Neural cell (in vitro differentiated cells): ENCODE measurements around the gene KCNAB1.

Source experiments
- EP300 ChIP-seq: fragments of 450-650 bp; conservative IDR thresholded peaks from 2 replicates; pipeline ENCODE4 v1.6.1; 2014; ENCODE audit warnings: antibody characterized with exemption, mild to moderate bottlenecking, moderate library complexity; ENCODE audit not compliant: poor library complexity, severe bottlenecking
- EZH2 ChIP-seq: fragments of 200-600, 300-800 bp; shearing (Covaris generic), sonication (generic); IDR thresholded peaks from 2 replicates; pipeline ENCODE4 v1.6.1; 2014; ENCODE audit warnings: antibody characterized with exemption, low read length, borderline replicate concordance, mild to moderate bottlenecking; ENCODE audit not compliant: insufficient read depth, poor library complexity, severe bottlenecking
- POLR2AphosphoS5 ChIP-seq: IDR thresholded peaks from 2 replicates; pipeline ENCODE4 v1.6.1; 2012
- RAD21 ChIP-seq: fragments of 450-650 bp; conservative IDR thresholded peaks from 2 replicates; pipeline ENCODE4 v1.6.1; 2014; ENCODE audit warnings: antibody characterized with exemption, mild to moderate bottlenecking, moderate library complexity
- TAF1 ChIP-seq: IDR thresholded peaks from 2 replicates; pipeline ENCODE4 v1.6.1; 2012; ENCODE audit warnings: low read depth
- TF ChIP-seq, protein P1 (sequence below): fragments of 450-650 bp; IDR thresholded peaks from 2 replicates; pipeline ENCODE4 v1.5.1; 2014; ENCODE audit warnings: antibody characterized with exemption, mild to moderate bottlenecking, moderate library complexity; ENCODE audit not compliant: poor library complexity, severe bottlenecking
- TF ChIP-seq, protein P2 (sequence below): IDR thresholded peaks from 2 replicates; pipeline ENCODE4 v1.6.1; 2012; ENCODE audit warnings: borderline replicate concordance

DNA sequence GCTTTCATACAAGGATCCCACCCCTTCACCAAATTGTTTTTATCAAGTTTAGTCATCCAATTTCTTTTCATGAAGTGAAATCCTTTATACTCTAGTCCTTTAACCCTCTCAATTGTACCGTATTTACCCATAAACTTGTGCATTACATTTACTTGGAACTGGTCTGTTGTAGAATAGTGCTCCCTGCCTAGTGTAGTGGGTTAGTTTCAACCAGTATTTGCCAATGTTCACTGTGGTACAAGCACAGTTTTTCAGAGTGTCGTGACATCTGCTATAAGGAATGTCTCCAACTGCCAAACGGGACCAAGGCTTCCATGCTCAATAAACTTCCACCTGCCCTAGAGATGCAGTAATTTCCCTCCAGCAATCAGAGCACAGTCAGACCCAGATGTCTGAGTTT, 211.9 kb downstream of the KCNAB1 start:
- TF ChIP-seq, protein P1, sequence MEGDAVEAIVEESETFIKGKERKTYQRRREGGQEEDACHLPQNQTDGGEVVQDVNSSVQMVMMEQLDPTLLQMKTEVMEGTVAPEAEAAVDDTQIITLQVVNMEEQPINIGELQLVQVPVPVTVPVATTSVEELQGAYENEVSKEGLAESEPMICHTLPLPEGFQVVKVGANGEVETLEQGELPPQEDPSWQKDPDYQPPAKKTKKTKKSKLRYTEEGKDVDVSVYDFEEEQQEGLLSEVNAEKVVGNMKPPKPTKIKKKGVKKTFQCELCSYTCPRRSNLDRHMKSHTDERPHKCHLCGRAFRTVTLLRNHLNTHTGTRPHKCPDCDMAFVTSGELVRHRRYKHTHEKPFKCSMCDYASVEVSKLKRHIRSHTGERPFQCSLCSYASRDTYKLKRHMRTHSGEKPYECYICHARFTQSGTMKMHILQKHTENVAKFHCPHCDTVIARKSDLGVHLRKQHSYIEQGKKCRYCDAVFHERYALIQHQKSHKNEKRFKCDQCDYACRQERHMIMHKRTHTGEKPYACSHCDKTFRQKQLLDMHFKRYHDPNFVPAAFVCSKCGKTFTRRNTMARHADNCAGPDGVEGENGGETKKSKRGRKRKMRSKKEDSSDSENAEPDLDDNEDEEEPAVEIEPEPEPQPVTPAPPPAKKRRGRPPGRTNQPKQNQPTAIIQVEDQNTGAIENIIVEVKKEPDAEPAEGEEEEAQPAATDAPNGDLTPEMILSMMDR: no peak
- TF ChIP-seq POLR2AphosphoS5: no peak
- no peak for TF ChIP-seq EZH2
- TF ChIP-seq, protein P2, sequence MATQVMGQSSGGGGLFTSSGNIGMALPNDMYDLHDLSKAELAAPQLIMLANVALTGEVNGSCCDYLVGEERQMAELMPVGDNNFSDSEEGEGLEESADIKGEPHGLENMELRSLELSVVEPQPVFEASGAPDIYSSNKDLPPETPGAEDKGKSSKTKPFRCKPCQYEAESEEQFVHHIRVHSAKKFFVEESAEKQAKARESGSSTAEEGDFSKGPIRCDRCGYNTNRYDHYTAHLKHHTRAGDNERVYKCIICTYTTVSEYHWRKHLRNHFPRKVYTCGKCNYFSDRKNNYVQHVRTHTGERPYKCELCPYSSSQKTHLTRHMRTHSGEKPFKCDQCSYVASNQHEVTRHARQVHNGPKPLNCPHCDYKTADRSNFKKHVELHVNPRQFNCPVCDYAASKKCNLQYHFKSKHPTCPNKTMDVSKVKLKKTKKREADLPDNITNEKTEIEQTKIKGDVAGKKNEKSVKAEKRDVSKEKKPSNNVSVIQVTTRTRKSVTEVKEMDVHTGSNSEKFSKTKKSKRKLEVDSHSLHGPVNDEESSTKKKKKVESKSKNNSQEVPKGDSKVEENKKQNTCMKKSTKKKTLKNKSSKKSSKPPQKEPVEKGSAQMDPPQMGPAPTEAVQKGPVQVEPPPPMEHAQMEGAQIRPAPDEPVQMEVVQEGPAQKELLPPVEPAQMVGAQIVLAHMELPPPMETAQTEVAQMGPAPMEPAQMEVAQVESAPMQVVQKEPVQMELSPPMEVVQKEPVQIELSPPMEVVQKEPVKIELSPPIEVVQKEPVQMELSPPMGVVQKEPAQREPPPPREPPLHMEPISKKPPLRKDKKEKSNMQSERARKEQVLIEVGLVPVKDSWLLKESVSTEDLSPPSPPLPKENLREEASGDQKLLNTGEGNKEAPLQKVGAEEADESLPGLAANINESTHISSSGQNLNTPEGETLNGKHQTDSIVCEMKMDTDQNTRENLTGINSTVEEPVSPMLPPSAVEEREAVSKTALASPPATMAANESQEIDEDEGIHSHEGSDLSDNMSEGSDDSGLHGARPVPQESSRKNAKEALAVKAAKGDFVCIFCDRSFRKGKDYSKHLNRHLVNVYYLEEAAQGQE: no peak
- no peak for TF ChIP-seq EP300
- TF ChIP-seq RAD21: no peak
- TF ChIP-seq TAF1: no peak
